ENCODE results near the gene RPS21. TPM values are rescaled to one million over a fixed set of nuclear protein-coding genes. Genes with fewer than 3 reads are reported as not detected.

RPS21 gene
- polyA plus RNA-seq (ENCODE audit: insufficient read length in 4 of 4), result 1,000 to 10,000 TPM in 1 of 4 donors, 100 to 1,000 TPM in 3; 692 to 1,041 (median 746) TPM

DNA sequence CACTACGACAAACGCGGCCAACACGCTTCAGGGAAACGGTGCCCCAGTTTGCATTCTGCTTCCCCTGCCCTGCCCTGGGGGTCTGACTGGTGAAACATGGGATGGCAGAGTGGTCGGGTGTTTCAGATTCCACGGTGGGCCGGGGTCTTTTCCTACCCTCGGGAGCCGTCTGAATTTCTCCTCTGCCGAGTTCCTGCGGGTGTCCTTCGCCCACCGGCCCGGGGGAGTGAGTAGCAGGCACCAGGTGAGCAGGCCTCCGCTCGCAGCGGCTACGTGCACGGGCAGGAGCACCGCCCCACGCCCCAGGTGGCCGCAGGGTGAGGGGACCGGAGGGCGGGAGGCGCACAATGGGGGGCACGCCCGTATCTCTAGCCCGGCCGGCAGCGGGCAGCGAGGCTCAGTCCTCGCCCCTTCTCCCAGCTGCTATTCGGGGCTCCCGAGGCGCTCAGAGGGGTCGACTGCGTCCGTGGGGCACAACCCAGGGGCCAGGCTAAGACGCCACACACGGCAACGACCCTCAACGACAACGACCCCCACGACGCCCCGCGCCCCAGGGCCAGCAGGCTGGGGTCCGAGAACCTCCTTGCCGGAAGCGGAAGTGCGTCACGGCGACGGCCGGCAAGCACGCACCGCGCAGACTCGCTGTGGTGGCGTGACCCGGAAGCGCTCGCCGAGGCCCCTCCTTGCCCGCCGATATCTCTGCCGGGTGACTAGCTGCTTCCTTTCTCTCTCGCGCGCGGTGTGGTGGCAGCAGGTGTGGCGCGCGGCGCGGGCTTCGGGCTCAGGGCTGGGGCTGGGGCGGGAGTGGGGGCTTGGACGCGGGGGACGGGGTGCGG lies at the start of gene RPS21:
Gene RPS21, plus strand, starts transcription at position 721 of the 836 bp plus-strand sequence. CDS start 236 bp downstream, outside the sequence.
- peak; percentile 83 to 87 (median 84) for DNase-seq (ENCODE audit: low read depth in 4 of 4, low spot score in 3 of 4)

DNA sequence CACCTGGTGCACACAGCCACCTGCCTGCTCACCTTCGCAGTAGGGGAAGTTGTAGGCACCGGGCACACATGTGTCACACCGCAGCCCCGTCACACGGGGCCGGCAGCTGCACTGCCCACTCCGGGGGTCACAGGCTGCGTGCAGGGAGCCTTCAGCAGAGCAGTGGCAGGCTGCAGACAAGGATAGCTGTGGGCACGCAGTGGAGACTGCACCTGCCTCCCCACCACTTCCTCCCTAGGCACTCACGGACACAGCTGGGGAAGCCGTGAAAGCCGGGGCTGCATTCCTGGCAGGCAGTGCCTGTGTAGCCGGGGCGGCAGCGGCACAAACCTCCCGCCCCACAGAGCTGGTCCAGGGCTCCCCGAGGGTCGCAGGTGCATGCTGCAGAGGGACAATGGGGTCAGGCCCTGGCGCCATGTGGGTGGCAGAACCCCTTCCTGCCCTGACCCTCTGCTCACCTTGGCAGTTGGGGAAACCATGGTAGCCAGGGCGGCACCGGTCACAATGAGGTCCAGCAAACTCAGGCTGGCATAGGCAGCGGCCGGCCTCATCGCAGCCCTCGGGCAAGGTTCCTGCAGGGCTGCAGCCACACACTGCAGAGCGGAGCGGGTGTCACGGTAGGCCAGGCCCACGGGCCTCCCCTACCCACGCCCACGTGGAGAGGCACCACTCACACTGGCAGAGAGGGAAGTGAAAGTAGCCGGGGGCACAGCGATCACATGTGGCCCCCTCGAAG lies 49.2 kb upstream of the RPS21 start:
- no peak for DNase-seq (ENCODE audit: low read depth in 4 of 4, low spot score in 3 of 4)

DNA sequence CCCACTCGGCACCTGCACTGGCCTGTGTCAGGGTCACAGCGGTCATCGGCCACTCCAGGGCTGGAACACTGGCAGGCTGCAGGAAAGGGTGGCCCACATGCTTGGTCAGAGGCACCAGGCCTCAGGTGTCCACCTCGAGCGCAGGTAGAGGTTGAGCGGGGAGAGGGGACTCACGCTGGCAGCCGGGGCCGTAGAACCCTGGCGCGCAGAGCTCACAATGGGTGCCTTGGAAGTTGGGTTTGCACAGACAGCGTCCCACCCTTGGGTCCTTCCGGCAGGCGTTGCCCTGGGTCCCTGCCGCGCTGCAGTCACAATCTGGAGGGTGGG lies 48.6 kb upstream of the RPS21 start:
- no peak for DNase-seq (ENCODE audit: low read depth in 4 of 4, low spot score in 3 of 4)

DNA sequence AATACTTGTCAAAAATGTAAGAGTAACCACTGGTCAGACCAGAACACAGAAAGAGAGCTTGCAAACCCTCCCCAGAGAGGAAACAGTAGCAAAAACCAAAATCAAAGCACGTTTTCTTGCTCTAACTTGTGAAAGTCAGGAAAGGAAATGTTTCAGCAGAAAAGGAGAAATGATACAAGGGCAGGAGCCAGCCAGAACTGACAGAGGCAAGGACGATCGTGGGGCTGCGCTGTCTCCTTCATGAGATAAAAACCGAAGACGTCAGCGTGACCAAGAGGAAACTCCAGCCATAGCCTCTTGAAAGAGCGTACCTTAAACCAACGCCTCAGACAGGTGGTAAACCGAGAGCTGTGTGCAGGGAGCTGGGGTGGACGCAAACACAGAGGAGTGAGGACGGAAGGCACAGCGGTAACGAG lies 47.2 kb upstream of the RPS21 start:
- DNase-seq (ENCODE audit: low read depth in 4 of 4, low spot score in 3 of 4), result no peak

DNA sequence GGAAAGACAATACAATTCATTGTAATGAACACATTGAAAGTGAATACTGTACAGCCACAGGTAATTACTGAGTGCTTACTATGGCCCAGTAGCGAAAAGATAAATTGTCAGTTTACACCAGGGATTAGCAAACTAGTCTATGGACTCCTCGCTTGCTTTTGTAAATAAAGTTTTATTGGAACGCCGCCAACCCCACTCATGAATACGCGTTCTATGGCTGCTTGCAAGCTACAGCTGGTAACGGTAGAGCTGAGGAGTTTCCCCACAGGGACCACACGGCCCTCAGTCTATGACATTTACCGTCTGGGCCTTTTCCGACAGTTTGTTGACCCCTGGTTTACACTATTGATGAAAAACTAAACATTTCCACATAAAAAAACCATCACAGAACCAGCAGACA lies 44.0 kb upstream of the RPS21 start:
- no peak for DNase-seq (ENCODE audit: low read depth in 4 of 4, low spot score in 3 of 4)

DNA sequence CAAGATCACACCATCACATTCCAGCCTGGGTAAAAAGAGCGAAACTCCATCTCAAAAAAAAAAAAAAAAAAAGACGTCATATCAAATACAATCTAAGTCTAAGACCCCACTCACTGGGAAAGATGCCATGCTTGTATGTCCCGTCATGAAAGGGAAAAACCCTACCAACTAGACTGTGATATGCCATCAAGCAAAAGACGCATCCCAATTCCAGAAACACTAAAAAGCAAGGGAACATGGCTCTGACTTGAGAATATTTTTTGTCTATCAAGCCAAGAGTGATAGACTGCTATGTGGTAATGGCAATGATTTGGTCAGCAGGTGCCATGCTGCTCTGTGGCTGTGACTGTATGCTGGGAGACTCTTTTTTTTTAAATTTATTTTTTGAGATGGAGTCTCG lies 42.8 kb upstream of the RPS21 start:
- DNase-seq (ENCODE audit: low read depth in 4 of 4, low spot score in 3 of 4), result no peak

DNA sequence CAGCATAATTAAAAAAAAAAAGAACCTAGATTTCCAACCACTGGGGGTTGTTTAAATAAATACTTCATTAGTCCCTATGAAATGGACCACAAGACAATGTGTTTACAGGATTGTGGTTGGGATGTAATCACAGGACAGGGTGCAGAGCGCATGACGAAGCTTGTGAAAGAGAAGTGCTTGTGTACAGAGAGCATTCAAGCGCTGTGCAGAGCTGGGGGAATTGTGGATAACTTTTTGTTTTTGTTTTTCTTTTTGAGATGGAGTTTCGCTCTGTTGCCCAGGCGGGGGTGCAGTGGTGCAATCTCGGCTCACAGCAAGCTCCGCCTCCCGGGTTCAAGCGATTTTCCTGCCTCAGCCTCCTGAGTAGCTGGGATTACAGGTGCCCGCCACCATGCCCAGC lies 42.1 kb upstream of the RPS21 start:
- no peak for DNase-seq (ENCODE audit: low read depth in 4 of 4, low spot score in 3 of 4)

DNA sequence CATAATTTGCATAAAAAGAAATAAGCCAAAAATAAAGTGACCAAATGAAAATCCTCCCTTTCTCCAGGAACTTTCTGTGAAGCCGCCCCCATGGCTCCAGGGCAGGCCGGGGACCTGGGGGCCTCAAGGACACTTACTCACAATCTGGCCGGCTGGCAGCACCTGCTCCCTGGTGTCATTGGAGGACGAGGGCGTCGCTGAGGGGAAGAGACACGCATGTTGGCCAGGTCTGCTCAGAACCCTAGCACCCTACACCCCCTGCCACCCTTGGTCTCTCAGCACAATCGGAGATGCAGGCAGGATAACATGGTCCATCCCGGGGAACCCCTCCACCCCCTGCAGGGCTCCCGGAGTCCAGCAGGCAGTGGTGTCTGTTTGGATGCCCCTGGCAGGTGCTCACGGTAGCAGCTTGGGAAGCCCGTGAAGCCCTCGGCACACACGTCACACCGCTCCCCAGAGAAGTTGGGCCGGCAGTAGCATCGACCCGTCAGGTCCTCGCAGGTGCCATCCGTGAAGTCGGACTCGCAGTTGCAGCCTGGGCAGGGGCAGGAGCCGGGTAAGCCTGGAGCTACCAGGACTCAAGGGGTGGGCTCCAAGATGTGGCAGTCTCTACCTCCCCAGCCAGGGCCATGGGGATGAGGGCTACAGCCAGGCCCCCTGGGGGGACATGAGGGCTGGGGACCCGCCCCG lies 41.1 kb upstream of the RPS21 start:
- DNase-seq (ENCODE audit: low read depth in 4 of 4, low spot score in 3 of 4), result no peak

DNA sequence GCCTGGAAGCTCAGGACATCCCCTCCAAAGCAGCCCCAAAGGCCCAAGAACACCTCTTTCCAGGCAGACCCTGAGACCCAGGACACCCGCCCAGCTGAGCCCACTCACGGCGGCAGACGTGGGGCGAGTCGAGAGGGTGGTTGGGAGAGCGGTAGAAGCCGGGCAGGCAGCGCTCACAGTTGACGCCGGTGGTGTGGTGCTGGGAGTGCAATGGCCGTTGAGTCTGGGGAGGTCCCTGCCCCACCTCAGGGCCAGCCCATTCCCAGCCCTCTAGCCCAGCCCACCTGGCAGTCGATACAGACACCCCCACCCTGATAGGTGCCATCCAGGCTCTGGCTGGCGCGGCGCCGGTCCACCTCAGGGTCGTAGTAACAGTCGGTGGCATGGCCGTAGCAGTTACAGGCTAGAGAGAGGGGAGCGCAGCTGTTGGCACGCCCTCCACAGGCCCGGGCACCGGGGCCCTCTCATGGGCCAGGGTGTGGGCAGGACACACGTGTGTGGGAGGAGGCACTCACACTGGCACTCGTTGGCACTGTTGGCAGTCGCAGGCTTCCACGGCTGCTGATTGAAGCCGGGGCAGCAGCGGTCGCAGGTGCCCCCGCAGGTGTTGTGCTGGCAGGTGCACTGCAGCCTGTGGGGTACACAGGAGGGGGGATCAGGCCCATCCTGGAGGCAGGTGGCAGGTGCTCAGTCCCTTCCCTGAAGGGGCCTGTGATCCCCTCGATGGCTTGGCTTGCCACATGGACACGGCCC lies 40.3 kb upstream of the RPS21 start:
- no peak for DNase-seq (ENCODE audit: low read depth in 4 of 4, low spot score in 3 of 4)

DNA sequence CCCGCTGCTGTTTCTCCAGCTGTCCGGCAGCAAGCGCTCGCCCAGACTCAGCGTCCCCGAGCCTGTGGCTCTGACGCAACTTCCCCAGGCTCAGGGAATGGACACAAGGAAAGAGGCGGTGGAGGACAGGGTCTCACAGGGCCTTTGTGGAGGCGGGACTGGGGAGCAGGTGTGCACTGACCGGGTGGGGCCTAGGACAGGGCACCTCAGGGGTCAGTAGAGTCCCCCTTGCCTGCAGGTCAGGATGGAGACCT lies 39.8 kb upstream of the RPS21 start:
- DNase-seq (ENCODE audit: low read depth in 4 of 4, low spot score in 3 of 4), result no peak

DNA sequence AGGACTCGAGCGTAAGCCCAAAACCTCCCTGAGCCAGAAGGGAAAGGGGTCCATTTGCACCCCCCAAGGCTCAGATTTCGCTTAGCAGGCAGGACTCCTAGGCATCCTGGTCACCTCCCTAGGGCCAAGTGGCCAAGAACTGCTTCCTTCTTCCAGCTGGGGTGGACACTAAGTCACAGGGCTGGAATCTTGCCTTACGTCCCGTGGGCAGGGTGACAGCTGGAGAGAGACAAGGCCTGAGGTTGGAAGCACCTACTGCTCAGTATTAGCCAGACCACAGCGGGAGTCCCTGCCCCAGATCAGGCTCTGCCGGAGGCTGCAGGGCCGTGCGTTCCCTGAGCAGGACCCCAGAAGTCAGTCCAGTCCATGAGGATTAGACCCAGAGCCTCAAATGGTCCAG lies 39.5 kb upstream of the RPS21 start:
- no peak for DNase-seq (ENCODE audit: low read depth in 4 of 4, low spot score in 3 of 4)

DNA sequence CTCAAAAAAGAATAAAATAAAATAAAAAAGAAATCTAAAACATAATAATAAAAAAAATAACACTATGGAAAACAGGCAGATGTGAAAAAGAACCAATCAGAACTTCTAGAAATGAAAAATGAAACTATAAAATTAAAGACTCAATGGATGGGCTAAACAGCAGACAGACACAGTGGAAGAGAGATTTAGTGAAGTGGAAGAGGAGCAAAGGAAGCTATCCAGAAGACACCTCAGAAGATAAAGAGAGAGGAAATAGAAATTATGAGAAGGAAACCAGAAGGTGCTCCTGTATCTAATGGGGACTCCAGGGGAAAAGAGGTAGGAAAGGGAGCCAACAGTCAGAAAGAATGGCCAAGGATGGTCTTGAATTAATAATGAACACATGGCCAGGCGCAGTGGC lies 38.3 kb upstream of the RPS21 start:
- no peak for DNase-seq (ENCODE audit: low read depth in 4 of 4, low spot score in 3 of 4)

DNA sequence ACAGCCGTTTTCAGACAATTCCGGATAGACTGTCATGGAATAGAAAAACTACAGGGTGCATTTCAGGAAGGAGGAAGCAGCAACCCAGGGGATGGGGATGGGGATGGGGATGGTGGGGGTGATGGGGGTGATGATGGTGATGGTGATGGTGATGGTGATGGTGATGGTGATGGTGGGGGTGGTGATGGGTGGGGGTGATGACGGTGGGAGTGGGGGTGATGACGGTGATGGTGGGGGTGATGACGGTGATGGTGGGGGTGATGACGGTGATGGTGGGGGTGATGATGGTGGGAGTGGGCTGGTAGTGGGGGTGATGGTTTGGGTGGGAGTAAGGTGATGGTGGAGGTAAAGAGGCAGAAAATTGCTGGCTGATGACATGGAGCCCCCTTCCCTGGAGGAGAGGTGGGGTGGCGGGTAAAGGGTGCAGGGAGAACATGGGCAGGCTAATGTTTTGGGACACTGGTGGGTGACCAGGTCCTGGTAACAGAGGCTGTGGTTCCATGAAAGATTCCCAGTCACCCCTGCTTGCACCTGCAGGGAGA lies 37.3 kb upstream of the RPS21 start:
- DNase-seq (ENCODE audit: low read depth in 4 of 4, low spot score in 3 of 4), result no peak

DNA sequence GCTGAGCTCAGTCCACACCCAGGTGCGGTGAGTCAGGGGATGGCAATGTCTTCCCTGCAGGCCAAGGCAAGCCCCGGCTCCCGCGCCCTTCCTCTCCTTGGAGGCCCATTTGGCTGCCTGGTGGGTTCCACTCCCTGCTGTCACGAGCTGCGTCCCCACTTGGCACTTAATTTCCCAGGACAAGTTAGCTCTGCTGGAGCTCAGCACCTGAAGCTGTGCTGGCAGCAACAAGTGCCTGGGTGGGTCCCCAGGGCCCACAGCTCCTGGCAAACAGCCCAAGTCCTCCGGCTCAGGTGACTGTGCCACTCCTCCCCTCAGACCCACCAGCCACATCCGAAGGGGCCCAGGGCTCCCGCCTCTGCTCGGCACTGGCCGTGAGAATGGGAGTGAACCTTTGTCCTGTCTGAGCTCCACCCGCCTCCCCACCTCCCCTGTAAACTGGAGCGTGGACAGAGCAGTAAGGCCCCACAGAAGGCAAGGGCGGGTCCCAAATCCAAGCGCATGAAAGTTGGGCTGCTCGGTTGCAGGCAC lies 36.7 kb upstream of the RPS21 start:
- DNase-seq (ENCODE audit: low read depth in 4 of 4, low spot score in 3 of 4), result no peak

DNA sequence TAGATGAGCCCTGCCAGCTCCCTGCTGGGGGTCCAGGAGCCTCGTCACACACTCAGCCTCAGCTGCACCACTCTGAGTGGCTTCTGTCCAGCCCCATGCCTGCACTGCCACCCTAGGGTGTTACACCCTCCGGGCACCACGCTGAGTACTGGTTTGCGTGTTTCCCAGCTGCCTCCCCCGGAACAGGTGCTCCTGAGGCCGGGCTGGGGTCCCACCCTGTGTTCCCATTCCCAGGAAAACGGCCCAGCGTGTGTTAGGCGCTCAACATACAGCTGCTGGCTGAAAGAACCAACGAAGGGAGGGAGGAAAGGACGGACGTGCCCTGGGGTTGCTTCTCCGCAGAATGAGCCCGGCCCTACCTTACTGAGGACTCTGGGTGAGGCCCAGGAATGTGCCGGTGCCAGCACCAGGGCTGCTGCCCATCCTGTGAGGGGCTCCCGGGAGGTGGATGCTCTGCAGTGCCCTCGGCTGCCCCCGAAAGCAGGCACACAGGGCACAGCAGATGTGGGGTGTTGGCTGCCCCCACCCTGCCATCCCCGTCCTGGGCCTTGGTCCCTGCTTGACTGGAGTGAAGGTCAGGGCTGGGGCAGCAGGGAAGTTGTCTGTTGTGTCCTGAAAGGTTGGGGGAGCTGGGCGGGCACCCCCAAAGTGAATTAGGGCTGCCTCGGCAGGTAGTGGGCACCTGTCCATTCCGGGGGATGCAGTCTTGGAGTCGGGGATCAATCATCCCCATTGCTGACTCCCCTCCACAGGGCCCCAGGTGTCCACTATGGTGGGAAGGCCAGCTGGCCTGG lies 36.1 kb upstream of the RPS21 start:
- no peak for DNase-seq (ENCODE audit: low read depth in 4 of 4, low spot score in 3 of 4)

DNA sequence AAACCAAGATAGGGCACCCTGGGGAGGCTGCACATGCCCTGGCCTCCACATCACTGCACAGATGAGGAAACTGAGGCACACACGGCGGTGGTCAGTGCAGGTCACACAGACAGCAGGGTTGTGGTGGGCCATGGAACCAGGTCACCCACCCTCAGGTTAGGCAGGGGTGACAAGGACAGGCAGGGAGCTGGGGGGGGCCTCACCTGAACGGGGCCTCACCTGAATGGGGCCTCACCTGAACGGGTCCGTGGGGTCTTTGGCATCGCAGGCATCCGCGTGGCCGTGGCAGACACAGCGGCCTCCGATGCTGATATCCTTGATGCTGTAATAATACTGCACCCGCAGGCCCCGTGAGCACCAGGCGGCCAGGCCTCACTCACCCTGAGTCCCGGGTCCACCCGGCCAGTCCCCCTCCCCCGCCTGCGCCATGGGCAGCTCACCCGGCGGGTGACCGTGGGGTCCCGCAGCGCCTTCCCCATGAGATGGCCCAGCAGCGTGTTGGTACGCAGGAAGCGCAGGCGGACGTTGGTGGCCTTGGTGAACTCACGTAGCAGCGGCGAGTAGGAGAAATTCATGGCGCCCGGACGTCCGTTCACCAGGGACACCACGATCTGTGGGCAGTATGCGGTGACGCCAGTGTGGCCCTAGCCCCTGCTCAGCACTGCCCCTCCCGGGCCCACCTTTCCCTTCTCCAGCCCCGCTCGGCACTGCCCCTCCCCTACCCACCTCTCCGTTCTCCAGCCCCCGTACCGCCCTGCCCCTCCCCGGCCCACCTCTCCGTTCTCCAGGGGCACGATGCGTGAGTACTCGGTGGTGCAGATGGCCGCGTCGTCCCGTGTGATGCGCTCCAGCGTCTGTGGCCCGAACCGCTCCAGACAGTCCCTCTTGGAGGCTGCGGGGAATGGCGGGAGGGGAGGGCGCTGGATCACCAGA lies 35.2 kb upstream of the RPS21 start:
- DNase-seq (ENCODE audit: low read depth in 4 of 4, low spot score in 3 of 4), result no peak

DNA sequence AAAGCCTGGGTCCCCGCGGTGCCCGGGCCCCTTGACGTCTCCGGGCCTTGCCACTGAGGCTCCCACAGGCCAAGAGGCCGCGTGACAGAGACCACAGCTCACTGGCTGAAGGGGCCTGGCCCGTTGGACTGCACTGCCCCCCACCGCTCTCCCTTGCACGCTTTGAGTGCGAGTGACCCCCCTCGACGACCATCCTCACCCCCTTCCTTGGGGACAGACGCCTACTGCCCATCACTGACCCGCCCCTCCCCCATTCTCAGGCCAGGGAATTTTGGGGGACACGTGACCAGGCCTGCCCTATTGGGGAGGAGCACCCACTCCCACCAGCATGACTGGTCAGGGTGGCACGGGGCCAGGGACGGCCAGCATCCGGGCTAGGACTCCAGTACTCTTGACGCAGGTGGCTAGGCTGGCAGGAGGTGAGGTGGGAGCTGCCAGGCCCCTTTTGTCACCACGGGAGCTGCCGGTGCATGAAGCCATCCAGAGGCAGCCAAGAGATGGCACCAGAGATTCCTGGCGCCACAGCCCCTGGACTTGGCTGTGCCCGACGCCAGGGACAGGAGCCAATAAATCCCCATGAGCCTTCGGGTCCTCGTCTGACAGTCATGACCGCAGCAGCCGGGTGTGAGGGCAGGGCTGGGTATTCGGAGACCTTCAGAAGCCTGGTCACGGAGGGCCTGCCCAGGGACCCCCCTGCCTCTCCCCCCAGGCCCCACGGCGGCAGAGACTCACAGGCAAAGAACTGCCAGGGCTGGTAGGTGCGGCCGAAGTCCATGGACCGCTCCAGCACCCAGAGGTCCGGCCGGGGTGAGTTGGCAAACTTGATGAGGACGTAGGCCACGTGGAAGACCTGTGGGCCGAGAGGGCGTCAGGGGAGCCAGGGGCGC lies 34.3 kb upstream of the RPS21 start:
- no peak for DNase-seq (ENCODE audit: low read depth in 4 of 4, low spot score in 3 of 4)
